GM21723 (cell line): Measurements from ENCODE around the gene USP11.

ENCODE experiments used
- ATAC-seq: cut with Tn5 transposase; IDR thresholded peaks from one replicate; pipeline ENCODE4 v1.9.1; 2021; ENCODE audit warnings: mild to moderate bottlenecking, moderate library complexity; ENCODE audit not compliant: unreplicated experiment

The USP11 gene

GRCh38 chrX:47232803-47233332 lies at the start of gene USP11:
Gene USP11, plus strand, starts transcription at chrX:47233009. Its CDS starts 35 bp downstream, at chrX:47233044.
- ATAC-seq, result peak; percentile 24

- ATAC-seq, result no peak
Measured at GRCh38 chrX:47184486-47184885, 48.3 kb upstream of the USP11 start.

- ATAC-seq, result no peak
Measured at GRCh38 chrX:47185241-47185640, 47.6 kb upstream of the USP11 start.

- ATAC-seq, result no peak
Measured at GRCh38 chrX:47186096-47186740, 46.6 kb upstream of the USP11 start.

GRCh38 chrX:47187106-47187677 lies 45.6 kb upstream of the USP11 start:
- no peak for ATAC-seq

GRCh38 chrX:47189906-47190305 lies 42.9 kb upstream of the USP11 start:
- no peak for ATAC-seq

- ATAC-seq, result peak; percentile 47
Measured at GRCh38 chrX:47190445-47191269, 42.2 kb upstream of the USP11 start.

GRCh38 chrX:47191331-47191730 lies 41.5 kb upstream of the USP11 start:
- ATAC-seq, result no peak

GRCh38 chrX:47191806-47192401 lies 40.9 kb upstream of the USP11 start:
- ATAC-seq, result no peak

- ATAC-seq, result peak; percentile 82
Measured at GRCh38 chrX:47193475-47194193, 39.2 kb upstream of the USP11 start, which contains the start of gene UBA1. Gene UBA1, plus strand, starts transcription at chrX:47193829. Its CDS starts 4,974 bp downstream, at chrX:47198803.

GRCh38 chrX:47194194-47194787 lies 38.5 kb upstream of the USP11 start:
- ATAC-seq, result peak; percentile 1

- ATAC-seq, result no peak
Measured at GRCh38 chrX:47196098-47196497, 36.7 kb upstream of the USP11 start.

- ATAC-seq, result no peak
Measured at GRCh38 chrX:47197526-47197925, 35.3 kb upstream of the USP11 start.

- no peak for ATAC-seq
Measured at GRCh38 chrX:47198026-47198686, 34.7 kb upstream of the USP11 start.

- ATAC-seq, result no peak
Measured at GRCh38 chrX:47198687-47199080, 34.1 kb upstream of the USP11 start.

- no peak for ATAC-seq
Measured at GRCh38 chrX:47199286-47199685, 33.5 kb upstream of the USP11 start.

GRCh38 chrX:47200385-47201150 lies 32.2 kb upstream of the USP11 start:
- ATAC-seq, result no peak

- no peak for ATAC-seq
Measured at GRCh38 chrX:47201345-47201944, 31.4 kb upstream of the USP11 start.
